Activated CD4-positive, CD25-positive, alpha-beta regulatory T cell treated with anti-CD3 and anti-CD28 coated beads, Interleukin-2, amount 50 U/mL, for 72 hours (primary cell): Measurements from ENCODE around the gene PRODH2.
"Not testable (repeated sequence)": the region's sequence is repeated elsewhere in the genome, so short reads cannot be mapped to it uniquely, and the experiment has no call there.

Experiments used
- DNase-seq: peaks from one replicate; pipeline ENCODE4 v3.0.0; 2021

Gene PRODH2

DNA sequence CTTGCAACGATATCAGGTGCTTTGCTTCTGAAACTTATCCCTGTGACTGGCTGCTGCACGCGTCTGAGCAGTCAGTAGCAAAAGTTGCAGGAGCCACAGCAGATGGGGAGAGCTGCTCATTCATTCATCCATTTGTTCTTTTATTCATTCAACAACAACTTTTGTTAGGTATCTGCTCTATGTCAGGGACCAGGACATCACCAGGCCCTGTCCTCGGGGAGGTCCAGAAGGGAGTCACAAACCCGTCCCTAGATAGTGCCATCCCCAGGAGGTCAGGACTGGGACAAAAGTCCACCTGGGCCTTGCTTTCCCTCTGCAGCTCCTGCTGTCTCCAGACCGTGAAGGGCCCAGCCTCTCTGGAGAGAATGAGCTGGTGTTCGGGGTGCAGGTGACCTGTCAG is 34.7 kb downstream of the PRODH2 start:
- DNase-seq, result no peak

DNA sequence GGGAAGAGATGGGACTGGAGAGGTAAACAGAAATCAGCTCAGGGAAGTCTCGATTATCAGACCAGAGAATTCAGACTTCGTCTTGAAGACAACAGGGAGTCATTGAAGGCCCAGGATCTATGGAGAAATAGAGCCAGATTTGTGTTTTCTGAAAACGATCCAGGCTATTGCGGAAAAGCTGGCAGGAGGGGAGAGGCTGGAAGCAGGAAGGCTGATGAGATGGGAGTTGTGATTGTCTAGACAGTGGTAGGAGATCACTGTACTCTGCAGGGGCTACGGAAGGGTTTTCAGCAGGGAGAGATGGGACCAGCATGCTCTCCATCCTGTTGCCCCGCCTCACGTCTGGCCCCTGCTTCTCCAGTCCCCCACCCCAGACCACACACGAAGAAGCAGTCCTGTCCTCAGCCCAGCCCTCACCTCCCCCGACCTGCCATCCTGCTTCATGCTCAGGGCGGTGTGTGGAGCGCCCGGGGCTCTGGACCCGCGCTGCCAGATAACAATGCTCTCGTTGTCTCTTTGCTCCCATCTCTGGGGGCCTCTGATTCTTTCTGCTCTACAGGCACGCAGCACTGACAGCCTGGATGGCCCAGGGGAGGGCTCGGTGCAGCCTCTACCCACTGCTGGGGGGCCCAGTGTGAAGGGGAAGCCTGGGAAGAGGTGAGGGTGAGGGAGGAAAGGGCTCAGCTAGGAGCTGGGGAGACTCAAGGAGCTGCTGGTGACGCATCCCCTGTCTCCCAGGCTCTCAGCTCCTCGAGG is 35.4 kb downstream of the PRODH2 start:
- no peak for DNase-seq

DNA sequence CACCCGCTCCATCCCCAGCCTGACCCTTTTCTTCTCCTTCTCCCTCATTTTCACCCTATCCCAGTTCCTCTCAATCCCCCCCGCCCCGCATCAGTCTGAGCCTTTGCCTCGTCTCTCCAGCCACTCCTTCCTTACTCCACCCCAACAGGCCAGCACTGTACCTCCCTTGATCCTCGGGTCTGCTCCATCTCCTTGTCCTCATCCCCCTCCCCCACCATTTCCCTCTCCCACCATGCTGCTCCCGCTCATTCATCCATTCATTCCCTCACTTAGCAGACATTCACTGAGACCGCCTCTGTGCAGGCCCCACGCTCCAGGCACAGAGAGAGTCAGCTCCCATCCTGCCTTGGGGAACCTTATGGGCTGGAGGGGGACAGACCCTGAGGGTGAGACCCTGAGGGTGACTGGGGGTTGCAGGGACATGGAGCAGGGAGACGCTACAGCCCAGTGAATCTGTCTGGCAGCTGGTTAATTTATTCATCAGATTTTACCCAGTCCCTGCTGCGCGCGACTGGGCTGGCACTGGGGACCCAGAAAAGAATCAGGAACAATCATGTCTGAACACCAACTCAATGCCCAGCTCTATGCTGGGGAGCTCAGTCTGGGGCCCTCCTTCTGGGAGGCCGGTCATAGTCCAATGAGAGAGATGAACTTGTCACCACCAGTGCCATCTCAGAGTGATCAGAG is 36.4 kb downstream of the PRODH2 start:
- DNase-seq, result no peak

DNA sequence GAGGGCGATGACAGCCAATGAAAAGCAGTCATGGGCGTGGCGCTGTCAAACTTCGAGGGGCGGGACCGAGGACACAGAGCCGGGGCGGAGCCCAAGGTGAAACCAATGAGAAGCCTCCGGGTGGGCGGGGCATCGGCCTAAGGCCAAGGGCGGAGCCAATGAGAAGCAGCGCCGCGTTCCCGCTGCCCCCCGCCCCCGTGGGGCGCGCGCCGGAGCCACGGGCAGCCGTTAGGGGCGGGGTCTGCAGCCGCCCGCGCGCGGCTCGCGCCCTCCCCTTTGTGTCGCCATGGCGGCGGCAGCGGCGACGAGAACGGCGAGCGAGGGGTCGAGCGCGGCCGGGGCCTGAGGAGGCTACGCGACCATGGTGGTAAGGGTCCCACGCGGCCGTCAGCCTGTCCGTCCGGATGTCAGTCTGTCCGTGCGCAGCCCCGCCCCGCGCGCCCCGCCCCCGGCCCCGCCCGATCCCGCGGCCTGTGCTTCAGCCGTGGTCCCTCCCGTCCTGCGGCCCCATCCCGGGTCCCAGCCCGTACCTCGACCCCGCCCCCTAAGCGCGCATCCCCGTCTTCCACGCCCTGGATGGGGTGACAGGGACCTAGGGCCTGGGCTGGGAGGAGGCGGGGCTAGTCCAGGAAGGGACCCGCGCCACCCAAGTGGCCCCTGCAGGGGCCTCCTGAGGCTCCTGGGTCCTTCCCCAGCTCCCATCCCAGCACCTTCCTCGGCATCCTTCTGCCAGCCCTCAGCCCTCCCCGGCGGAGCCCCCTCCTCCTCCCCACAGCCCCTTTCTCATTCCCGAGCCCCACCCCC is 37.1 kb downstream of the PRODH2 start, which contains the start of gene ARHGAP33:
ARHGAP33 (plus strand) TSS at position 267 of the 804 bp plus-strand sequence; CDS start at position 362, 95 bp downstream.
- peak; percentile 99 for DNase-seq

DNA sequence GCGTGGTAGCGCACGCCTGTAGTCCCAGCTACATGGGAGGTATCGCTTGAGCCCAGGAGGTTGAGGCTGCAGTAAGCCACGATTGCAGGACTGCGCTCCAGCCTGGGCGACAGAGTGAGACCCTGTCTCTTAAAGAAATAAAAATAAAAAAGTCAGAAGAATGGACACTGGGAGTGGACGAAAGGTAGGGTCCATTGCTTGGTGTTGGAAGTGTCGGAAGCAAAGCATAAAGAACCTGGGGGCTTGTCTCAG is 37.7 kb downstream of the PRODH2 start:
- DNase-seq, result no peak

DNA sequence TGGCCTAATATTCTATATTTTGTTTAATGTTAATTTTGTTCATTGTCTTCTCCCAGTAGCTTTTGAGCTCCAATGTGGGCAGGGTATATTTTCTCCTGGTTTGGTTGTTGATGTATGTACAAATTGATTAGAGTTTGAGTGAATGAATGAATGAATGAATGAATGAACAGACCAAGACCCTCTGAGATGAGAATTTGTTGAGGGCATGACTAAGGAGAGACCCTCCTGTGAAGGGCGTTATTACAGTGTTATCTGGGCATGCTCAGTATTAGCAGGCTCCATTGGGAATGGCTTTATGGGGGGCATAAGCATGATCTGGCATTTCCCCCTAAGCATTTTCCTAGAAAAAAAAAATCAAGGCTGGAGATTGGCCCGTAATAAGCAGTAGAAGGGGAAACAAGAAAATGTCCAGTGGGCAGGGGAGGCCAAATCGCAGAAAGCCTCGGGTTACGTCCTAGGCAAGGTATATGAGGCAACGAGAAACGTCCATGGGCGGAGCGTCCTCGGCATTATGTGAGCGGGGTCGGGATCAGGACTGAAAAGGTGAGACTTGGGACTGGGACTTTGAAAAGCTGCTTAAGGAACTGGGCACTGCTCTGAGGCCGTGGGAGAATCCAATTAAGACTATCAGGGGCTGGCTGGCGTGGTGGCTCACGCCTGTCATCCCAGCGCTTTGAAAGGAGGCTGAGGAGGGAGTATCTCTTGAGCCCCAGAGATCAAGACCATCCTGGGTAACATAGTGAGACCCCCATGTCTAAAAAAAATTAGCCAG is 38.2 kb downstream of the PRODH2 start:
- DNase-seq, result no peak

DNA sequence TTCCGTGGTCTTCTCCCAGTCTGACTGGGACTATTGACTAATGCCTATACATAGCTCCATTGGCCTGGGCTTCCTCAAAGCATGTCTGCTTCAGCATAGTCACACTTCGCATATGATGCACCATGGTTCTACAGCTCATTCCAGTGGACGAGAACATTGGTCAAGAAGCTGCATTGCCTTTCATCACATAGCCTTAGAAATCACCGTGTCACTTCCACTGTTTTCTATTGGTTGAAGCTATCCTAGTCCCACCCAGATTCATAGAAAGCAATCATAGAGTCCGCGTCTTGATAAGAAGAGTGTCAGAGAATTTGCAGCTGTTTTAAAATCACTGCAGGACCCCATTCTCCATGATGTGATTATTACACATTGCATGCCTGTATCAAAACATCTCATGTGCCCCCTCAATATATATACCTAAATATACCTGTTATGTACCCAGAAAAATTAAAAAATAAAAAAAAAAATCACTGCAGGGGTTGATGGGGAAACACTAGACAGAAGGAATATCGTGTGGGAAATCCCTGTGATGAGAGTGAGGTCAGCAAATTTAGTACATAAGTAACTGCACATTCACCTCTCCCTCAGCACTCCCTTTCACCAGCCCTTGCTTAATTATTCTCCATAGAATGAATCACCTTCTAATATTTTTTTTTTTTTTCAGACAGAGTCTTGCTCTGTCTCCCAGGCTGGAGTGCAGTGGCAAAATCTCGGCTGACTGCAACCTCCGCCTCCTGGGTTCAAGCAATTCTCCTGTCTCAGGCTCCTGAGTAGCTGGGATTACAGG is 39.4 kb downstream of the PRODH2 start:
- DNase-seq, result no peak

DNA sequence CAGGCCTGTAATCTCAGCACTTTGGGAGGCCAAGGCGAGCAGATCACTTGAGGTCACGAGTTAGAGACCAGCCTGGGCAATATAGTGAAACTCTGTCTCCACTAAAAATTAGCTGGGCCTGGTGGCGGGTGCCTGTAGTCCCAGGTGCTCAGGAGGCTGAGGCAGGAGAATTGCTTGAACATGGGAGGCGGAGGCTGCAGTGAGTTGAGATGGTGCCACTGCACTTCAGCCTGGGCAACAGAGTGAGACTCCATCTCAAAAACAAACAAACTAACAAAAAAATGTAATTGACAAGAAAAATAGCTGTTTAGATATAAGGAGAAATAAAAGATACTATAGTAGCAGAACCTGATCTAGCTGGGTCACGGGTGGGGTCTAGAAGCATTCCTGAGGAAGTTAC is 40.3 kb downstream of the PRODH2 start:
- DNase-seq, result not testable (repeated sequence)

DNA sequence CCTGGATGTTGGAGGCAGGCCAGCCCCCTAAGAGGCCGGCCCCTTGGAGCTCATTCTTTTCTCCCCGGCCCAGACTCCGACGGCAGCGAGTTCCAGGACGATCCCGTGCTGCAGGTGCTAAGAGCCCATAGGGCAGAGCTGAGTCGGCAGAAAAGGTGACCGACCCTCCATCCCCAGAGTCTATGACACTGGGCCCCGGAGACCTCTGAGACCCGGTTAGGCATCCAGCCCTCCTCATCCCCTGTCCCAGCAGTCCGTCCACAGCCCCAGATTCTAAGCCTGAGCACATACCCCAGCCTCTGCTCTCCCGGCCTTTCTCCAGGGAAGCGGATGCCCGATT is 44.6 kb downstream of the PRODH2 start:
- no peak for DNase-seq

DNA sequence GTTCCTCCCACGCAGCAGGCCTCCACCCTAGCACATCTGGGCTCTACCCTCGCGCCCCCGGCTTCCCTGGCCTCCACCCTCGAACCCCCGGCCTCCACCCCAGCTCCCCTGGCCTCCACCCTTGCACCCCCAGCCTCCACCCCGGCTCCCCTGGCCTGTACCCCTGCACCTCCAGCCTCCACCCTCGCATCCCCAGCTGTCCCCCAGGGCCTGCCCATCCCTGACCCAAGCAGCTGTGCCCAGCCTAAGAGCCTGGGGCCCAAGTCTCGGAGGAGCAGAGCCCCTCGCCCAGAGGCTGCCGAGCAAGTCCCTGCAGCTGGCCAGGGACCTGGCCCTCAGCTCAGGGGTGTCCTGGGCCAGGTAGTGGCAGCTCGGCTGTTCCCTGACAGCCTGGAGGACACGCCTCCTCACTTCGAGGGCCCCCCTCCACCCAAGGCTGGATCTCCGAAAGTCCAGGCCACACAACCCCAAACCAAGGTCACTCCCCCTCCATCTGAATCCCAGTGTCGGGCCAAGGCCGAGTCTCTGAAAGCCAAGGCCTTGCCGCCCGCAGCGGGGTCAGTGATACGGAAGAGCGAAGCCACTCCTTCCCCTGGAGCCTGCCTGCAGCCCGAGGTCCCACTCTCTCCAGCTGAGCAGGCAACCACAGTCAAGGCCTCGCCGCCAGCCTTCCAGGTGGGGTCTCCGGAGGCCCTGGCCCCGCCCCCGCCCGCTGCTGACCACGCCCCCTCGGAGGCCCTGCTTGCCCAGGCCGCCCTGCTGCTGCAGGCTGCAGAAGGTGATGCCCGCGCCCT is 45.2 kb downstream of the PRODH2 start:
- DNase-seq, result no peak

DNA sequence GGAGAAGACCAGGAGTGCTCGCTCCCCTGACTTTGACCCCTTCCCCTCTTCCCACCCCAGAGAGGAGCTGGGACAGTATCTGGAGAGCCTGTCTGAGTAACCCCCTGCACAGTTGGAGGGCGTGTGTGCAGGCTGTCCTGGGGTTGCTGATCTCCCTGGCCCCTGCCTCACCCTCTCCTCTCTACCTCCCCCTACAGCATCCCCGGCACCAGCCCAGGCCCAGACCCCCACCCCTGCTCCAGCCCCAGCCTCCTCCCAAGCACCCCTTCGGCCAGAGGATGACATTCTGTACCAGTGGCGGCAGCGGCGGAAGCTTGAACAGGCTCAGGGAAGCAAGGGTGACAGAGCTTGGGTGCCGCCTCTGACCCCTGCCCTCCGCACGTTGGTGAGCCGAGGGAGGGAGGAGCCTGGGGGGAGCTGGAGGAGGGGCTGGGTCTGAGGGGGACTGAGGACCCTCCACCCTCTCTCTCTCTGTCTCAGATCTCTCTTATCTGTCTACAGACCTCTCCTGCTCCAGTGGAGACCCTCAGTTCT is 46.0 kb downstream of the PRODH2 start:
- DNase-seq, result no peak

DNA sequence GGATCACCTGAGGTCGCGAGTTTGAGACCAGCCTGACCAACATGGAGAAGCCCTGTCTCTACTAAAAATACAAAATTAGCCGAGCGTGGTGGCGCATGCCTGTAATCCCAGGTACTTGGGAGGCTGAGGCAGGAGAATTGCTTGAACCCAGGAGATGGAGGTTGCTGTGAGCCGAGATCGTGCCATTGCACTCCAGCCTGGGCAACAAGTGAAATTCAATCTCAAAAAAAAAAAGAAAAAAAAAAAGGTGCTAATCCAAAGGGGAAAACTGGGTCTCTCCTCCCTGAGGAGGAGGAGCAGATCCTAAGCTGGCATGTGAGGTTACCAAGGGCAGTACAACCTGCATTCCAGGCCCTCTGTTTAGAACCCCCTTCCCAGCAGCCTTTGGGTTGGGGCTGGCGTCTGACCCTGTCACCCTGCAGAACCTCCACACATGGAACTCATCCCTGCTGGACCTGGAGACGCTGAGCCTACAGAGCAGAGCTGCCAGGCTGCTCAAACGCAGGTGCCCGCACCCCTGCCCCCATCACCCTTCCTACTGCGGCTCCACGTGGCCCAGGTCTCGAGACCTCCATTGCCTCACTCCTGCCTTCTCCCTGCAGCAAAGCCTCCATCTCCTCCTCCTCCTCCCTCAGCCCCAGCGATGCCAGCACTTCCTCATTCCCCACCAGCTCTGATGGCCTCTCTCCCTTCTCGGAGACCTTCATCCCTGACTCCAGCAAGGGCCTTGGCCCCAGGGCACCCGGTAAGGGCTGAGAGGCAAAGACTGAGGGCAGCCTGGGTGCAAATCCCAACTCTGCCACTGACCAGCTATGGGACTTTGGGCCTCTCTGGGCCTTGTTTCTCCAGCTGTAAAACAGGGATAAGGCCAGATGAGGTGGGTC is 48.0 kb downstream of the PRODH2 start:
- no peak for DNase-seq

DNA sequence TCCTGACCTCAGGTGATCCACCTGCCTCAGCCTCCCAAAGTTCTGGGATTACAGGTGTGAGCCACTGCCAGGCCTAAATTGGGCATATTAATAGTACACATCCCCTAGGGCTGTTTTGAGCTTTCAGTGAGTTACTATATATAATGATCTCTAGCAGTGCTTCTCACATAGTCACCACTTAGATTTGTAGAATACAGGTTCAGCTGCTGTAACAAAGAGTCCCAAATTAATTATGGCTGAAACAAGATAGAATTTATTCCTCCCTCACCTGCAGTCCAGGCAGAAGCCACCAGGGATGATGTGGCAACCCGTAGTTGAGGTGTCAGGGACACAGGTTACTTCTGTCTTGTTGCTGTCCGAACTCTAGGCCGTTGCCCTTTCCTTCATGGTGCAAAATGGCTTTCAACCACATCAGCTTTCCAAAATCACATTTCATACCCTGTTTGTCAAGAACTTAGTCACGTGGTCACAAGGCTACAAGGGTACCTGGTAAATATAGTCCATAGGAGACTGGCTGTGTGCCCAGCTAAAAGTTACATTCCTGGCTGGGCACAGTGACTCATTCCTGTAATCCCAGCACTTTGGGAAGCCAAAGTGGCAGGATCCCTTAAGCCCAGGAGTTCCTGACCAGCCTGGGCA is 51.8 kb downstream of the PRODH2 start:
- DNase-seq, result no peak

DNA sequence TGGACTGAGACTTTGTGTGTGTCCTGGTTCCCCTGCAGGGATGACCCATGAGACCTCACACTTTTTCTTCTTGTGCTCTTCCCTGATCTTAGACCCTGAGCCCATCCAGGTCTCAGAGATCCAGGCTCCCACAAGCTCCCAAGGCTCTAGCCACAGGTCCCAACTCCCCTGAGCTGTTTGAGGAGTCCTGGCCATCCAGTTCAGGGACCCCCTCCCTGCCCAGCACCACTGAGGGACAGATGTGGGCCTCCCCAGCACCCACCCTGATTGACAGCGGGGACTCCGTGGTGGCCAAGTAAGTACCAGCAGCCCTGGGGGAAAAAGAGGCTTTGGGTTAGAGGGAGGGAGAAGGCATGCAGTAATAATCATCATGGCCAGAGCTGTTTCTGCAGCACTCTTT is 52.9 kb downstream of the PRODH2 start:
- DNase-seq, result no peak

DNA sequence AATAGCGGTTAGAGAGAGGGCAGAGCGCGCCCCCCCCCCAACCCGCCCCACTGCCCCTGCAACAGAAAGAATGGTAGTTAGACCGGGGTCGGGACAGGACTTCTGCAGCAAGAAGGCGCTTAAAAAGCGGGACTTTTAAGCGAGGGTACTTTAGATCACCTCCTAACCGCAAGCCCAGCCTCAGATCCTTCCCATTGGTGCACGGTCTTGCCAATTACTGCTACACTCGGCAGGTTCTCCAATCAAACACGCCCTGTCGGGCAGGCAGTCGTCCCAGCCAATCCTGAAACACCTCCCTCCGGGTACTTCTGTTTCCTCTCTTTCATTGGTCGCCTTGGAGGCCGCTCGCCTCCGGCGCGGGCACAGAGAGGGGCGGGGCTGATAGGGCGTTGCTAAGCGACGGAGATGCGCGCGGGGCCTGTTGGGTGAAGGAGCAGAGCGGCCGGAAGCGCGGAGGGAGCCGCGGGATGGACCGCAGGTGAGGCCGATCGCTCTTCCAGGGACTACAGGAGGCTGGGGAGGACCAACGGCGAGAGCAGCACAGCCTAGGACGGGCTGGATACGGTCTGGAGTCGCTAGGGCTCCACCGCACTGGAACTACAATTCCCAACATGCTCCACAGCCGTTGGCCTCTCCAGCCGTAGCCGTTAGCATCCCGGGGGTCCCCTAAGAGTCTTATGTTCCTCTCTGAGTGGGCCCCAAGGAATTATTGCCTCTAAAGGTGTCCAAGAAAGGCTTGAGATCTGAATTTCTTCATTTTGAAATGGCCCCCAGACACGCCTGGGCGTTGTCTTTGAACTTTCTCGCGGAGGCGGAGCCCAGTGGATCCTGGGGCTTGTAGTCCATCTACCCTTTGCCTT is 54.7 kb downstream of the PRODH2 start, which contains the start of gene PROSER3:
PROSER3 (plus strand) TSS at position 428 of the 860 bp plus-strand sequence; CDS start at position 468, 40 bp downstream.
- peak; percentile 98 for DNase-seq

DNA sequence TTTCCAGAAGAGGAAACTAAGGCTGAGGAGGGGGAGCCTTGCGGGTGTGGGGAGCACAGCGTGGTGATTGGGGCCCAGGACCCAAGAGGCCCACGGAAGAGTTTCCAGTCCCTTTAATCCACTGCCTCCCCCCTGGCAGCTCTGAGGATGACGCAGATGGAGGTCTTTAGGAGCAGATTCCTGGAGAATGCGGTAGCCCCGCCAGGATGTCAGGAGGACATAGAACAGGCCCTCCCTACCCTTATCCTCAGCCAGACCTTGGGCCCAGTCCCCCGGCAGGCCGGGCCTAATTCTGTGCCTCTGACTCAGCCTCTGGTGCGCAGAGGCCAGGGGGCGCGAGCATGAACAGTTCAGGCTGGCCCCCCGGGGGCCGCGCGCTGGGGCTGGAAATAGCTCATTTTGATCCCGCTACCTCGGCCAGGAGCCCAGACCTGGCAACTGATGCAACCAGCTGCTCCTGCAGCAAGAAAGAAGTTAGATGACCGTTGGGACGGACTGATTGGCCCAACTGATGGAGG is 55.4 kb downstream of the PRODH2 start:
- DNase-seq, result peak; percentile 52

DNA sequence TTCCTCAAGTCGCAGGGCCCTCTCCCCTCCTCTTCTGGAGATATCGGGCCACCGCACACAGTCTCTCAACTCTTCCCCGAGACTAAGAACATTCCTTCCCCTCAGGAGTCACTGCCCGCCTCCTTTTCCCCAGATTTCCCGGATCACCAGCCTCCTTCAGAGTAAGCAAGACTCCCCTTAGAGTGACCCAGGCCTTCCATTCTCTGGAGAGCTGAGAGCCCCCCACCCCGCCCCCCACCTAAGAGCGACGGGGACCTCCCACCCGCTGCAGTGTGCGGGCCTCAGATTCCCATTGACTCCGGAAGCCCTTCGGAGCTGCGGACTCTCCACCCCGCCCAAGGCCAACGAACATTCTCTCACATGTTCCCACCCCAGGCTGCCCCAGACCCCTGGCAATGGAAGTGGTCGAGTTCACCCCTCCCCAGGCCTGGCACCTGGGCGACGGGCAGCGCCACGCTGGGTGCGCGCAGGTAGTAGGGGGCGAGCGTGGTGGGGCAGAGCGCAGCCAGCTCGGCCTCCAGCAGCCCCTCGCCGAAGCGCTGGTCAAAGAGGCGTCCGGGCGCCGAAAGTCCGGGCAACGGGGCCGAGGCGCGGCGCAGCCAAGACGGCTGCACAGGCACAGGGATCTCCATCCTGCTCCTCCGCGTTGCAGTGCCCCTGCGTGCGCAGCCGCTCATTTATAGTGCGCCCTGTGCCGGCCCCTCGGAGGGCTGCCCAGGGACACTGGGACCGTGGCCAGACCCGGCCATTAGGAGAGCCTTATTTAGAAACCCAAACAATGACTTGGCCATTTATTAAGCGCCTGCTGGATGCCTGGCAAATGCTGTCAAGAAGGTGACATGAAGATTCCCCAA is 56.0 kb downstream of the PRODH2 start, which contains the start of gene HSPB6:
HSPB6 (minus strand) TSS at position 653 of the 854 bp plus-strand sequence; CDS start at position 632, 21 bp downstream.
- no peak for DNase-seq
